ENCODE measurements around the gene JAK2. TPM values are rescaled to one million over a fixed set of nuclear protein-coding genes. Genes with fewer than 3 reads are reported as not detected.
"Not testable (repeated sequence)": the region's sequence is repeated elsewhere in the genome, so short reads cannot be mapped to it uniquely, and the experiment has no call there.

Gene JAK2
- total and polyA plus RNA-seq, 4 donors, result 17.7 to 144 (median 48.4) TPM

GRCh38 chr9:5002811-5003210 is 17.7 kb downstream of the JAK2 start:
- no peaks in the 10 kb centered on the region for H3K4me1 ChIP-seq (ENCODE audit: control insufficient read depth in 1 of 2, insufficient read depth in 2 of 2, low read length in 2 of 2)
- H3K27me3 ChIP-seq (ENCODE audit: control insufficient read depth in 1 of 2, insufficient read depth in 2 of 2, low read length in 1 of 2), result no peaks in the 10 kb centered on the region
- no peak overlapping the region for H3K27ac ChIP-seq (ENCODE audit: low read depth in 1 of 2, low read length in 2 of 2)
- DNase-seq (no peak), ATAC-seq (ENCODE audit: low FRiP score) (no peak)
- H3K4me3 ChIP-seq (ENCODE audit: low read length in 2 of 2), result no peak overlapping the region
- WGBS, 2 donors, result 58 to 90% methylated on average over 1 of the region's 1 CpG
- H3K9me3 ChIP-seq (ENCODE audit: control insufficient read depth, low read length), result no peaks in the 10 kb centered on the region
- no peaks in the 10 kb centered on the region for H3K36me3 ChIP-seq (ENCODE audit: control insufficient read depth in 1 of 2, insufficient read depth in 2 of 2, low read length in 1 of 2)
- intact Hi-C loops (cut with DNase I), result no loop called here

DNA sequence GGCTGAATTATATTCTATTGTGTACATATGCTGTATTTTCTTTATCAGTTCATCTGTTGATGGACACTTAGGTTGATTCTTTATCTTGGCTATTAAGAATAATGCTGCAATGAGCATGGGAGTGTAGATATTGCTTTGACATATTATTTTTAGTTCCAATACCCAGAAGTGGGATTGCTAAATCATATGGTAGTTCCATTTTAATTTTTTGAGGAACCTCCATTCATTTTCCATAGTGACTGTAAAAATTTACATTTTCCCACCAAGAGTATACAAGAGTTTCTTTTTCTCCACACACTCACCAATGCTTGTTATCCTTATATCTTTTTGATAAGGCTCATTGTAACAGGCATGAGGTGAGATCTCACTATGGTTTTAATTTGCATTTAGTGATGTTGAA is 19.4 kb downstream of the JAK2 start:
- no peak overlapping the region for H3K4me3 ChIP-seq (ENCODE audit: low read length in 2 of 2)
- intact Hi-C loops (cut with DNase I), result no loop called here
- H3K4me1 ChIP-seq (ENCODE audit: control insufficient read depth in 1 of 2, insufficient read depth in 2 of 2, low read length in 2 of 2), result no peaks in the 10 kb centered on the region
- DNase-seq, result no peak
- no peak for ATAC-seq (ENCODE audit: low FRiP score)
- H3K36me3 ChIP-seq (ENCODE audit: control insufficient read depth in 1 of 2, insufficient read depth in 2 of 2, low read length in 1 of 2), result no peaks in the 10 kb centered on the region
- no peaks in the 10 kb centered on the region for H3K9me3 ChIP-seq (ENCODE audit: control insufficient read depth, low read length)
- no peak overlapping the region for H3K27ac ChIP-seq (ENCODE audit: low read depth in 1 of 2, low read length in 2 of 2)
- H3K27me3 ChIP-seq (ENCODE audit: control insufficient read depth in 1 of 2, insufficient read depth in 2 of 2, low read length in 1 of 2), result no peaks in the 10 kb centered on the region

DNA sequence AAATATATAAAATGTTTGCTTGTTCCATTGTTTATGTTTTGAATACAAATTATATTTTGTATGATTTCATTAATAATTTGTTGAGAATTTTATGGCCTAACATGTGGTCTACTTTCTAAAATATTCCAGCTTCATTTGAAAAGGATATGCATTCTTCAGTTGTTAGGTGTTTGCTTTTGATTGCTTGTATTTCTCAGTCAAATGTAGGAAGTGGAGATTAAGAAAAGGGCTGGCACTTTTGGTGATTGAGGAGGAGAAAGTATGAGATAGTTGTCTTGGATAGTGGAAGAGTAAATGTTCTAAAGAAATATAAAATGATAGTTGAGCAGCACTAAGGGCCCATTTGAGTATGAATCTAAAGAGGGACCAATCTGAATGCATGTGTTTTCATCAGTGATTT is 23.1 kb downstream of the JAK2 start:
- Histone ChIP-seq H3K27ac (ENCODE audit: low read depth in 1 of 2, low read length in 2 of 2) (peak overlapping the region in 1 of 2 donors; percentile 43), H3K4me1 (ENCODE audit: control insufficient read depth in 1 of 2, insufficient read depth in 2 of 2, low read length in 2 of 2) (peaks cover 0 to 5% of the 10 kb centered on the region in 2 donors), H3K36me3 (ENCODE audit: control insufficient read depth in 1 of 2, insufficient read depth in 2 of 2, low read length in 1 of 2) (no peaks in the 10 kb centered on the region), H3K4me3 (ENCODE audit: low read length in 2 of 2) (no peak overlapping the region), H3K9me3 (ENCODE audit: control insufficient read depth, low read length) (no peaks in the 10 kb centered on the region), H3K27me3 (ENCODE audit: control insufficient read depth in 1 of 2, insufficient read depth in 2 of 2, low read length in 1 of 2) (no peaks in the 10 kb centered on the region)
- ATAC-seq (ENCODE audit: low FRiP score) (no peak), DNase-seq (no peak)
- intact Hi-C loops (cut with DNase I), result no loop called here

- Histone ChIP-seq H3K4me1 (ENCODE audit: control insufficient read depth in 1 of 2, insufficient read depth in 2 of 2, low read length in 2 of 2) (peaks cover 2 to 10% of the 10 kb centered on the region in 2 donors), H3K4me3 (ENCODE audit: low read length in 2 of 2) (no peak overlapping the region), H3K27ac (ENCODE audit: low read depth in 1 of 2, low read length in 2 of 2) (no peak overlapping the region), H3K27me3 (ENCODE audit: control insufficient read depth in 1 of 2, insufficient read depth in 2 of 2, low read length in 1 of 2) (no peaks in the 10 kb centered on the region), H3K9me3 (ENCODE audit: control insufficient read depth, low read length) (no peaks in the 10 kb centered on the region), H3K36me3 (ENCODE audit: control insufficient read depth in 1 of 2, insufficient read depth in 2 of 2, low read length in 1 of 2) (peaks cover 0 to 2% of the 10 kb centered on the region in 2 donors)
- DNase-seq (no peak), ATAC-seq (ENCODE audit: low FRiP score) (peak; percentile 79)
- intact Hi-C loops (cut with DNase I), result no loop called here
These were observed 28.3 kb downstream of the JAK2 start for GRCh38 chr9:5013374-5013773.

DNA sequence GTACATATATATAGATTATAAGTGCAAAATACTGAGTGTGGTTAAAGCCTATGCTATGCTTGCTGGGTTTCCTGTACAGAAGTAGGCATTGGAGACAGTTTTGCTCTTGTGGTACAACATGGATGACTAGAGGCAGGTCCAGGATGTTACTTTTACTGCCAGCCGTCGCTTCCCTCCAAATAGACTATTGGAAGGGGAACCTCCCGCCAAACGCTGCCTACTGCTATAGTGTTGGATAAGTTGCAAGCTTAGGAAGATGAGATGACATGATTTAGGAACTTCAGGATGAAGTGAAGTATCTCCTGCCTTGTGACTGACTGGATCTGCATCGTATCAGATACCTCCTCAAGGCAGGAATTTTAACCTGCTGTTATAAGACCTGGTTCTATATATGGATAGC is 30.9 kb downstream of the JAK2 start:
- ATAC-seq (ENCODE audit: low FRiP score), result no peak
- Histone ChIP-seq H3K27ac (ENCODE audit: low read depth in 1 of 2, low read length in 2 of 2) (no peak overlapping the region), H3K4me1 (ENCODE audit: control insufficient read depth in 1 of 2, insufficient read depth in 2 of 2, low read length in 2 of 2) (peaks cover 2 to 10% of the 10 kb centered on the region in 2 donors), H3K27me3 (ENCODE audit: control insufficient read depth in 1 of 2, insufficient read depth in 2 of 2, low read length in 1 of 2) (no peaks in the 10 kb centered on the region), H3K9me3 (ENCODE audit: control insufficient read depth, low read length) (no peaks in the 10 kb centered on the region), H3K4me3 (ENCODE audit: low read length in 2 of 2) (no peak overlapping the region), H3K36me3 (ENCODE audit: control insufficient read depth in 1 of 2, insufficient read depth in 2 of 2, low read length in 1 of 2) (peaks cover 0 to 5% of the 10 kb centered on the region in 2 donors)
- no peak for DNase-seq
- WGBS, 2 donors, result 84 to 93% methylated on average over 5 of the region's 5 CpGs
- intact Hi-C loops (cut with DNase I), result no loop called here

DNA sequence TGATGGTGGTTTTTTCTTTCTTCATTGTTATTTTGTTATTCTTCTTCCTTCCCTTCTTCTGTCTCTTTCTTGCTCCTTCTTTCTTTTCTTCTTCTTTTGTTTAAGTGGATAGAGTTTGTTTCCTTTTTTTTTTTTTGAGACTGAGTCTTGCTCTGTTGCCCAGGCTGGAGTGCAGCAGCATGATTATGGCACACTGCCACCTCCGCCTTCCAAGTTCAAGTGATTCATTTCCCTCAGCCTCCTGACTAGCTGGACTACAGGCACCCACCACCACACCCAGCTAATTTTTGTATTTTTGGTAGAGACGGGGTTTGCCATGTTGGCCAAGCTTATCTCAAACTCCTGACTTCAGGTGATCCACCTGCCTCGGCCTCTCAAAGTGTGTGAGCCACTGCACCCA is 40.3 kb downstream of the JAK2 start:
- DNase-seq, result peak in 1 of 2 donors; percentile 77
- Histone ChIP-seq H3K4me3 (ENCODE audit: low read length in 2 of 2) (no peak overlapping the region), H3K4me1 (ENCODE audit: control insufficient read depth in 1 of 2, insufficient read depth in 2 of 2, low read length in 2 of 2) (peaks cover 0 to 1% of the 10 kb centered on the region in 2 donors), H3K27me3 (ENCODE audit: control insufficient read depth in 1 of 2, insufficient read depth in 2 of 2, low read length in 1 of 2) (no peaks in the 10 kb centered on the region), H3K27ac (ENCODE audit: low read depth in 1 of 2, low read length in 2 of 2) (no peak overlapping the region), H3K36me3 (ENCODE audit: control insufficient read depth in 1 of 2, insufficient read depth in 2 of 2, low read length in 1 of 2) (peaks cover 0 to 9% of the 10 kb centered on the region in 2 donors), H3K9me3 (ENCODE audit: control insufficient read depth, low read length) (no peaks in the 10 kb centered on the region)
- WGBS, 2 donors, result 84 to 95% methylated on average over 3 of the region's 3 CpGs
- no peak for ATAC-seq (ENCODE audit: low FRiP score)
- intact Hi-C loops (cut with DNase I), result no loop called here

GRCh38 chr9:5031941-5032340 is 46.9 kb downstream of the JAK2 start:
- 96% methylated on average over 19 of the region's 19 CpGs for WGBS, 2 donors
- not testable (repeated sequence) for H3K36me3 ChIP-seq (ENCODE audit: control insufficient read depth in 1 of 2, insufficient read depth in 2 of 2, low read length in 1 of 2)

DNA sequence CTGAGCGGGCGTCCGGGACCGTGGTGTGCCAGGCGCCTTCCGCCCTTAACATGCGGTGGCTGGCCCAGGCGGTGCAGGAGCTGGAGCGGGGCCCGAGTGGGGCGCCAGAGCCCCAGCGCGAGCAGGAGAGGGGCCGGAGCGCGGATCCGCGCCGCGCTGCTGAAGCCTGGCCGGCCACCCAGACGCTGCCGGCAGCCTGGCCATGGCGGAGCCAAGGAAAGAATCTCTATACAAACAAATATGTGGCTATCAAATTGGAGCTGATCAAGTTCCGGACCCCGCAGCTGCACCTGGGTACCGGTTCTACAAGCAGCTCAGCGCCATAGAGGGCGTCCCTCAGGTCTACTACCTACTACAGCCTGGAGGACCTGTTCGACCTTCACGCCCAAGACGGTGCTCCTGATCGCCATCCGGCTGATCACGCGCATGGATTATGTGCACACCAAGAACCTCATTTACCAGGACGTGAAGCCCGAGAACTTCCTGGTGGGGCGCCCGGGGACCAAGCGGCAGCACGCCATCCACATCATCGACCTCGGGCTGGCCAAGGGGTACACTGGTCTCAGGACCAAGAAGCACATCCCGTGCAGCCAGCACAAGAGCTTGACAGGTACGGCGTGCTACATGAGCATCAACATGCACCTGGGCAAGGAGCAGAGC is 55.8 kb downstream of the JAK2 start:
- H3K27ac ChIP-seq (ENCODE audit: low read depth in 1 of 2, low read length in 2 of 2), result no peak overlapping the region
- ATAC-seq (ENCODE audit: low FRiP score) (no peak), DNase-seq (no peak)
- no peak overlapping the region for H3K4me3 ChIP-seq (ENCODE audit: low read length in 2 of 2)
- H3K4me1 ChIP-seq (ENCODE audit: control insufficient read depth in 1 of 2, insufficient read depth in 2 of 2, low read length in 2 of 2), result no peaks in the 10 kb centered on the region
- 96% methylated on average over 47 of the region's 47 CpGs for WGBS, 2 donors
- peaks cover 6% of the 10 kb centered on the region for H3K9me3 ChIP-seq (ENCODE audit: control insufficient read depth, low read length)
- no peaks in the 10 kb centered on the region for H3K27me3 ChIP-seq (ENCODE audit: control insufficient read depth in 1 of 2, insufficient read depth in 2 of 2, low read length in 1 of 2)
- H3K36me3 ChIP-seq (ENCODE audit: control insufficient read depth in 1 of 2, insufficient read depth in 2 of 2, low read length in 1 of 2), result peaks cover 0 to 9% of the 10 kb centered on the region in 2 donors
- intact Hi-C loops (cut with DNase I), result no loop called here

More at GRCh38 chr9:5031941-5032340, 46.9 kb downstream of the JAK2 start:
- ATAC-seq (ENCODE audit: low FRiP score); H3K4me1 ChIP-seq (ENCODE audit: control insufficient read depth in 1 of 2, insufficient read depth in 2 of 2, low read length in 2 of 2); intact Hi-C loops (cut with DNase I); H3K27me3 ChIP-seq (ENCODE audit: control insufficient read depth in 1 of 2, insufficient read depth in 2 of 2, low read length in 1 of 2); H3K27ac ChIP-seq (ENCODE audit: low read depth in 1 of 2, low read length in 2 of 2); H3K4me3 ChIP-seq (ENCODE audit: low read length in 2 of 2); H3K9me3 ChIP-seq (ENCODE audit: control insufficient read depth, low read length); DNase-seq: not testable (repeated sequence)

DNA sequence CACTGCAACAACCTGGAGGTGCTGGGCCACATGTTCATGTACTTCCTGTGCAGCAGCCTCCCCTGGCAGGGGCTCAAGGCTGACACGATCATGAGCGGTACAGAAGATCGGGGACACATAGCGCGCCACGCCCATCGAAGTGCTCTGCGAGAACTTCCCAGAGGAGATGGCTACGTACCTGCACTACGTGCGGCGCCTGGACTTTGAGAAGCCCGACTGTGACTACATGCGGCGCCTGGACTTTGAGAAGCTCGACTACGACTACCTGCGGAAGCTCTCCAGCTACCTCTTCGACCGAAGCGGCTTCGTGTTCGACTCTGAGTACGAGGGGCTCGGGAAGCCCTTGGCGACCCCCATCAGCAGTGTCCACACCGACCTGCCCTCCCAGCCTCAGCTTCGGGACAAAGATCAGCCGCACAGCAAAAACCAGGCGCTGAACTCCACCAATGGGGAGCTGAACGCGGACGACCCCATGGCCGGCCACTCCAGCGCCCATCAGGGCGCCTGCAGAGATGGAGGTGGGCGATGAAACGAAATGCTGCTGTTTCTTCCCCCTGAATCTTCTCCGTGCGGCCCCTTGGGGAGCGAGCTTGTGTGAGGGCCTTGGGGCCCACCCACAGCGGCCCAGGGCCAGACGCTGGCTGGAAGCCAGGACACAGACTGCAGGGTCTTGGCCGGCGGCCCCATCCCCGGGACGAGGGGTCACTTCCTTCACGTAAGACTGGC is 56.5 kb downstream of the JAK2 start:
- whole genome bisulfite sequencing, 2 donors, result 97 to 98% methylated on average over 48 of the region's 48 CpGs
- H3K27me3 ChIP-seq (ENCODE audit: control insufficient read depth in 1 of 2, insufficient read depth in 2 of 2, low read length in 1 of 2), result no peaks in the 10 kb centered on the region
- no peak overlapping the region for H3K27ac ChIP-seq (ENCODE audit: low read depth in 1 of 2, low read length in 2 of 2)
- peaks cover 6% of the 10 kb centered on the region for H3K9me3 ChIP-seq (ENCODE audit: control insufficient read depth, low read length)
- ATAC-seq (ENCODE audit: low FRiP score) (peak; percentile 56), DNase-seq (peak in 1 of 2 donors; percentile 64)
- H3K36me3 ChIP-seq (ENCODE audit: control insufficient read depth in 1 of 2, insufficient read depth in 2 of 2, low read length in 1 of 2), result peaks cover 0 to 9% of the 10 kb centered on the region in 2 donors
- no peaks in the 10 kb centered on the region for H3K4me1 ChIP-seq (ENCODE audit: control insufficient read depth in 1 of 2, insufficient read depth in 2 of 2, low read length in 2 of 2)
- intact Hi-C loops (cut with DNase I), result no loop called here
- no peak overlapping the region for H3K4me3 ChIP-seq (ENCODE audit: low read length in 2 of 2)

Measured in aorta (tissue), 5 donors.